ENCODE results near the gene DSCAML1. TPM values are rescaled to one million over a fixed set of nuclear protein-coding genes. Genes with fewer than 3 reads are reported as not detected.

Gene DSCAML1
- total RNA-seq, 1 experiment from 2014 or later: 0.15 TPM

DNA sequence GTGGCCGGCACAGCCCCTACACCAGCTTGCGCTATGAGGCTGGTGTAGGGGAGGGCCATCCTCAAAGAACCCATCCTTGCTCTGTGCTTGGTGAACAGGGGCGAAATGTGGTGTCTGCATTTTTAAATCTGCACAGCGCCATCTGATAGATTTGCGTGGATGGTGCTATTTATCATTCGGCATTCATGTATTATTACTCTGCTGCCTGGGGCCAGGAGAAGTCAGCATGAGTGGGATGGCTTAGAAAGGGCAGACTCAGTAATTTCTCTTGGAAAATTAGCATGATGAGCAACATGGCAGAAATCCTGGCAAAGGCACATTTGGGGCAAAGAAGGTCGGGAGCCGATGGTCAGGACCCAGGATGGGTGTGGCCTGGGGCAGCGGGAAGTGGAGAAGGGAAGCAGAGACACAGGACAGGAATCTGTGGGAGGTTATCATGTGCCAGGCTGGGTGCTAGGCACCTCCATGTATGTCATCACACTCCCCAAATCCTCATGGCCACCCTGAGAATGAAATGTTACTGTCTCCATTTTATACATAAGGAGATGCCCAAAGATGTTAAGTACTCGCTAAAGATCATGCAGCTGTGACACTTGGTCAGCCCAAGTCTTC is 320.4 kb downstream of the DSCAML1 start:
- H2AFZ ChIP-seq (ENCODE audit: low read length): no peak overlapping the region
- no peak overlapping the region for H2BK20ac ChIP-seq (ENCODE audit: low read depth, low read length, poor library complexity, severe bottlenecking)
- no CpG with 5 or more reads among the region's 10 CpGs for WGBS (ENCODE audit: extremely low coverage, insufficient read length, low lambda C conversion rate)
- H2BK120ac ChIP-seq (ENCODE audit: low read depth, low read length, poor library complexity, severe bottlenecking): no peak overlapping the region
- no peak overlapping the region for H3K27ac ChIP-seq (ENCODE audit: insufficient read length, low read depth, low read length)
- Mint-ChIP-seq H3K27ac (no peak overlapping the region; a peak in 1 of 7 replicates), H3K36me3 (ENCODE audit: insufficient read depth in 1 of 3, low read depth in 3 of 3) (no peaks in the 10 kb centered on the region), H3K4me3 (no peak overlapping the region; a peak in 1 of 5 replicates), H3K4me1 (peaks cover 38 to 39% of the 10 kb centered on the region in 2 experiments), H3K9me3 (no peaks in the 10 kb centered on the region; a peak in 1 of 5 replicates), H3K27me3 (ENCODE audit: low read depth) (peaks cover 15% of the 10 kb centered on the region)
- H2AK5ac ChIP-seq (ENCODE audit: insufficient read length, low read length): no peak overlapping the region
- TF ChIP-seq, protein P1, sequence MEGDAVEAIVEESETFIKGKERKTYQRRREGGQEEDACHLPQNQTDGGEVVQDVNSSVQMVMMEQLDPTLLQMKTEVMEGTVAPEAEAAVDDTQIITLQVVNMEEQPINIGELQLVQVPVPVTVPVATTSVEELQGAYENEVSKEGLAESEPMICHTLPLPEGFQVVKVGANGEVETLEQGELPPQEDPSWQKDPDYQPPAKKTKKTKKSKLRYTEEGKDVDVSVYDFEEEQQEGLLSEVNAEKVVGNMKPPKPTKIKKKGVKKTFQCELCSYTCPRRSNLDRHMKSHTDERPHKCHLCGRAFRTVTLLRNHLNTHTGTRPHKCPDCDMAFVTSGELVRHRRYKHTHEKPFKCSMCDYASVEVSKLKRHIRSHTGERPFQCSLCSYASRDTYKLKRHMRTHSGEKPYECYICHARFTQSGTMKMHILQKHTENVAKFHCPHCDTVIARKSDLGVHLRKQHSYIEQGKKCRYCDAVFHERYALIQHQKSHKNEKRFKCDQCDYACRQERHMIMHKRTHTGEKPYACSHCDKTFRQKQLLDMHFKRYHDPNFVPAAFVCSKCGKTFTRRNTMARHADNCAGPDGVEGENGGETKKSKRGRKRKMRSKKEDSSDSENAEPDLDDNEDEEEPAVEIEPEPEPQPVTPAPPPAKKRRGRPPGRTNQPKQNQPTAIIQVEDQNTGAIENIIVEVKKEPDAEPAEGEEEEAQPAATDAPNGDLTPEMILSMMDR (conservative IDR thresholded peaks at IDR 0.05): no peak
- H4K91ac ChIP-seq (ENCODE audit: insufficient read length, low read depth, low read length): no peak overlapping the region
- H3K4me1 ChIP-seq (ENCODE audit: insufficient read depth, low read length): no peaks in the 10 kb centered on the region; the same call in 1 of the 2 replicates
- H3K27me3 ChIP-seq (ENCODE audit: insufficient read depth, low read length): no peaks in the 10 kb centered on the region
- H3K4me2 ChIP-seq (ENCODE audit: insufficient read depth, insufficient read length, low read length): no peak overlapping the region
- H3K4ac ChIP-seq (ENCODE audit: low read depth, low read length): no peak overlapping the region
- H2BK5ac ChIP-seq (ENCODE audit: insufficient read length, low read length): no peak overlapping the region
- no peak overlapping the region for H3K14ac ChIP-seq (ENCODE audit: insufficient read depth, low read length)
- H3K18ac ChIP-seq (ENCODE audit: insufficient read length, low read depth, low read length): no peak overlapping the region
- no peak overlapping the region for H3K56ac ChIP-seq (ENCODE audit: insufficient read length, low read depth, low read length)
- no peaks in the 10 kb centered on the region for H4K20me1 ChIP-seq (ENCODE audit: control insufficient read depth, insufficient read depth, insufficient read length)
- no peak overlapping the region for H4K5ac ChIP-seq (ENCODE audit: insufficient read length, low read depth, low read length)
- DNase-seq: no peak
- H3K9ac ChIP-seq (ENCODE audit: extremely low read depth, insufficient read length, low read length): no peak overlapping the region
- no peak overlapping the region for H3T11ph ChIP-seq (ENCODE audit: low read length)
- no peaks in the 10 kb centered on the region for H3K23me2 ChIP-seq (ENCODE audit: insufficient read length, low read depth, low read length, poor library complexity, severe bottlenecking)
- H3K9me3 ChIP-seq (ENCODE audit: control insufficient read depth, low read depth, low read length): no peaks in the 10 kb centered on the region
- H3K79me2 ChIP-seq (ENCODE audit: insufficient read depth, low read length): no peaks in the 10 kb centered on the region
- H4K8ac ChIP-seq (replicated peaks; ENCODE audit: insufficient read length, low read depth, low read length): no peak overlapping the region
- H3K23ac ChIP-seq (ENCODE audit: insufficient read length, low read depth, low read length): no peak overlapping the region
- H3K79me1 ChIP-seq (ENCODE audit: insufficient read depth, low read depth, low read length, poor library complexity, severe bottlenecking): no peaks in the 10 kb centered on the region
- H2BK12ac ChIP-seq (ENCODE audit: insufficient read length, low read depth, low read length): no peak overlapping the region
- no peak overlapping the region for H2BK15ac ChIP-seq (ENCODE audit: low read depth, low read length)

All from H9 (cell line).